SK-N-SH (cell line): ENCODE measurements around the gene TEX50. TPM values are rescaled to one million over a fixed set of nuclear protein-coding genes. Genes with fewer than 3 reads are reported as not detected.

ENCODE experiments used
- CTCF ChIA-PET: fragments of 300-600, 350-600 bp; formaldehyde crosslinking; extraction: SDS; loops from one replicate; lab custom pipeline; 2021; lab: Yijun Ruan, JAX
- POLR2A ChIA-PET: fragments of 350-600 bp; sonication (Branson Sonifier 250); formaldehyde crosslinking; extraction: SDS; loops from one replicate; lab custom pipeline; 2020; ENCODE audit warnings: antibody characterized with exemption, inconsistent platforms; lab: Yijun Ruan, JAX
- DNase-seq: peaks from one replicate; pipeline ENCODE4 v3.0.0; 2012
- H2AFZ ChIP-seq: fragments of 200-600 bp; sonication (generic); 2 replicates; pipeline ENCODE4 v1.8.1; 2016; ENCODE audit warnings: antibody characterized with exemption, mild to moderate bottlenecking, low read depth
- H3F3A ChIP-seq: fragments of 200-600 bp; sonication (generic); replicated peaks from 2 replicates; pipeline ENCODE3; 2016; ENCODE audit warnings: antibody characterized with exemption, mild to moderate bottlenecking; ENCODE audit not compliant: insufficient read depth
- H3K27ac ChIP-seq, 2 experiments: fragments of 200-500 bp in 1 of 2; fragments of 200-600 bp in 1 of 2; sonication (Bioruptor generic) in 1 of 2; sonication (generic), shearing (Covaris generic) in 1 of 2; 2 replicates each; pipeline versions ENCODE4 v1.5.1 to v1.6.1; 2014 to 2016; ENCODE audit warnings: low read depth in 2 of 2, inconsistent platforms in 1 of 2, low read length in 1 of 2, mild to moderate bottlenecking in 1 of 2, mixed read lengths in 1 of 2
- H3K27me3 ChIP-seq: fragments of 200-600 bp; sonication (generic), shearing (Covaris generic); 2 replicates; pipeline ENCODE4 v1.6.1; 2016; ENCODE audit warnings: mixed run types; ENCODE audit not compliant: insufficient read depth
- H3K36me3 ChIP-seq, 2 experiments: fragments of 200-500 bp in 1 of 2; fragments of 200-600 bp in 1 of 2; sonication (Bioruptor generic) in 1 of 2; sonication (generic) in 1 of 2; replicated peaks in 1 of 2; 2 replicates each; pipeline versions ENCODE3 to v1.5.1; 2014 to 2016; ENCODE audit warnings: low read length in 1 of 2, mild to moderate bottlenecking in 1 of 2; ENCODE audit not compliant: insufficient read depth in 2 of 2, control insufficient read depth in 1 of 2
- H3K4me1 ChIP-seq, 2 experiments: fragments of 200-500 bp in 1 of 2; fragments of 200-600 bp in 1 of 2; sonication (Bioruptor generic) in 1 of 2; sonication (generic), shearing (Covaris generic) in 1 of 2; 2 replicates each; pipeline versions ENCODE4 v1.5.1 to v1.6.1; 2014 to 2016; ENCODE audit warnings: low read depth in 1 of 2, low read length in 1 of 2, mixed run types in 1 of 2; ENCODE audit not compliant: insufficient read depth in 2 of 2, control insufficient read depth in 1 of 2
- H3K4me2 ChIP-seq: fragments of 200-600 bp; sonication (generic), shearing (Covaris generic); 2 replicates; pipeline ENCODE4 v1.6.1; 2017; ENCODE audit warnings: mixed run types
- H3K4me3 ChIP-seq, 2 experiments: fragments of 200-500 bp in 1 of 2; fragments of 200-600 bp in 1 of 2; sonication (Bioruptor generic) in 1 of 2; sonication (generic), shearing (Covaris generic) in 1 of 2; 2 replicates each; pipeline versions ENCODE4 v1.5.1 to v1.8.1; 2014 to 2016; ENCODE audit warnings: low read depth in 2 of 2, inconsistent platforms in 1 of 2, low read length in 1 of 2, mild to moderate bottlenecking in 1 of 2, mixed read lengths in 1 of 2, moderate library complexity in 1 of 2
- H3K79me2 ChIP-seq: fragments of 200-600 bp; sonication (generic); 2 replicates; pipeline ENCODE4 v1.8.1; 2017; ENCODE audit warnings: mild to moderate bottlenecking; ENCODE audit not compliant: insufficient read depth
- H3K9ac ChIP-seq: fragments of 200-600 bp; sonication (generic); 2 replicates; pipeline ENCODE4 v1.6.1; 2017; ENCODE audit warnings: mixed run types
- H3K9me2 ChIP-seq: fragments of 200-600 bp; sonication (generic); 2 replicates; pipeline ENCODE4 v1.6.1; 2017; ENCODE audit warnings: mixed run types
- H3K9me3 ChIP-seq: fragments of 200-600 bp; sonication (generic); 2 replicates; pipeline ENCODE4 v1.6.1; 2017; ENCODE audit warnings: mixed run types, mild to moderate bottlenecking, moderate library complexity
- H4K20me1 ChIP-seq: fragments of 200-600 bp; sonication (generic); 2 replicates; pipeline ENCODE4 v1.6.1; 2017; ENCODE audit warnings: mild to moderate bottlenecking, mixed run types; ENCODE audit not compliant: insufficient read depth
- CTCF ChIP-seq: fragments of 200-600 bp; sonication (generic); IDR thresholded peaks from 2 replicates; pipeline ENCODE4 v1.6.1; 2017; ENCODE audit warnings: antibody characterized with exemption, mild to moderate bottlenecking, moderate library complexity
- ELF1 ChIP-seq: IDR thresholded peaks from 2 replicates; pipeline ENCODE4 v1.4.0; 2012
- EP300 ChIP-seq, 2 experiments: IDR thresholded peaks; 2 replicates each; pipeline versions ENCODE4 v1.4.0 to v1.6.1; 2012; ENCODE audit warnings: borderline replicate concordance in 1 of 2, low read depth in 1 of 2, low read length in 1 of 2
- FOSL2 ChIP-seq: IDR thresholded peaks from 2 replicates; pipeline ENCODE4 v1.4.0; 2012; ENCODE audit warnings: low read depth, mild to moderate bottlenecking, moderate library complexity, borderline replicate concordance
- FOXJ3 ChIP-seq: sonication (generic); formaldehyde crosslinking; IDR thresholded peaks from 2 replicates; pipeline ENCODE4 v1.5.1; 2020; ENCODE audit warnings: mild to moderate bottlenecking, missing genetic modification reagents
- FOXM1 ChIP-seq: IDR thresholded peaks from 2 replicates; pipeline ENCODE4 v1.4.0; 2012; ENCODE audit warnings: low read depth, mild to moderate bottlenecking
- GABPA ChIP-seq: IDR thresholded peaks from 2 replicates; pipeline ENCODE4 v1.4.0; 2012; ENCODE audit warnings: low read depth, mild to moderate bottlenecking
- IRF3 ChIP-seq: fragments of 150-350 bp; IDR thresholded peaks from 2 replicates; pipeline ENCODE4 v1.6.1; 2016; ENCODE audit warnings: mild to moderate bottlenecking, low read depth, low read length
- MEF2A ChIP-seq: IDR thresholded peaks from 2 replicates; pipeline ENCODE4 v1.4.0; 2012; ENCODE audit warnings: low read depth, borderline replicate concordance
- MXI1 ChIP-seq: IDR thresholded peaks from 2 replicates; pipeline ENCODE4 v1.6.1; 2012; ENCODE audit warnings: mild to moderate bottlenecking, low read depth, low read length, improper control_type of control experiment
- NFIC ChIP-seq: IDR thresholded peaks from 2 replicates; pipeline ENCODE4 v1.4.0; 2012; ENCODE audit warnings: borderline replicate concordance
- NRF1 ChIP-seq: IDR thresholded peaks from 2 replicates; pipeline ENCODE4 v1.6.1; 2012; ENCODE audit warnings: low read depth, mild to moderate bottlenecking, low read length
- POLR2AphosphoS5 ChIP-seq: IDR thresholded peaks from 2 replicates; pipeline ENCODE4 v1.6.1; 2012; ENCODE audit warnings: low read depth, low read length
- RCOR1 ChIP-seq: fragments of 150-350 bp; IDR thresholded peaks from 2 replicates; pipeline ENCODE4 v1.6.1; 2017; ENCODE audit warnings: antibody characterized with exemption, low read length
- RXRA ChIP-seq: IDR thresholded peaks from 2 replicates; pipeline ENCODE4 v1.4.0; 2012; ENCODE audit warnings: low read depth, mild to moderate bottlenecking, borderline replicate concordance
- SIN3A ChIP-seq: IDR thresholded peaks from 2 replicates; pipeline ENCODE4 v1.6.1; 2012; ENCODE audit warnings: low read depth, mild to moderate bottlenecking, low read length, moderate library complexity, borderline replicate concordance
- TCF12 ChIP-seq: IDR thresholded peaks from 2 replicates; pipeline ENCODE4 v1.4.0; 2012
- USF1 ChIP-seq: IDR thresholded peaks from 2 replicates; pipeline ENCODE4 v1.4.0; 2012; ENCODE audit warnings: low read depth, borderline replicate concordance
- USF2 ChIP-seq: fragments of 150-350 bp; IDR thresholded peaks from 2 replicates; pipeline ENCODE4 v1.6.1; 2017; ENCODE audit warnings: antibody characterized with exemption, low read length, low read depth, borderline replicate concordance
- YY1 ChIP-seq: IDR thresholded peaks from 2 replicates; pipeline ENCODE4 v1.4.0; 2012; ENCODE audit warnings: low read depth, mild to moderate bottlenecking
- WGBS: methylation state at CpG from one replicate; pipeline ENCODE4 v1.1.6; 2017; ENCODE audit warnings: low lambda C conversion rate; 5-methylcytosine and 5-hydroxymethylcytosine counted together
- polyA plus RNA-seq, 3 experiments: library from polyadenylated mRNA; depleted of rRNA; stranded (reverse); fragments of >200 nt; gene quantifications; 2 replicates each; pipeline ENCODE4 v1.2.3, GENCODE V29; 2012

The TEX50 gene
- polyA plus RNA-seq, 1 of the 3 experiments (the other 2 are of a cell fraction): not detected

GRCh38 chr1:173638043-173639021 is 3.2 kb downstream of the TEX50 start:
- Histone ChIP-seq H3K27ac (no peak overlapping the region), H3K36me3 (peaks cover 0 to 3% of the 10 kb centered on the region in 2 experiments), H3K27me3 (no peaks in the 10 kb centered on the region), H3K4me2 (no peak overlapping the region), H4K20me1 (no peaks in the 10 kb centered on the region), H3K4me3 (no peak overlapping the region), H3F3A (no peaks in the 10 kb centered on the region), H3K4me1 (no peaks in the 10 kb centered on the region), H3K9me3 (no peaks in the 10 kb centered on the region), H3K79me2 (no peaks in the 10 kb centered on the region), H2AFZ (no peak overlapping the region), H3K9me2 (no peaks in the 10 kb centered on the region), H3K9ac (no peak overlapping the region)
- no peak for TF ChIP-seq POLR2AphosphoS5
- no peak for TF ChIP-seq RXRA
- TF ChIP-seq YY1: no peak
- no peak for TF ChIP-seq FOXM1
- no peak for TF ChIP-seq TCF12
- TF ChIP-seq IRF3: no peak
- no peak for TF ChIP-seq FOSL2
- no peak for TF ChIP-seq NFIC
- TF ChIP-seq EP300 (IDR thresholded peaks at IDR 0.05; ENCODE audit: borderline replicate concordance in 1 of 2, low read depth in 1 of 2, low read length in 1 of 2): no peak
- no peak for TF ChIP-seq USF1
- TF ChIP-seq RCOR1: no peak
- no peak for TF ChIP-seq USF2
- TF ChIP-seq GABPA: no peak
- CTCF ChIA-PET: no interaction called here
- POLR2A ChIA-PET: no interaction called here
- DNase-seq: no peak
- 67% methylated on average over 11 of the region's 12 CpGs for WGBS

GRCh38 chr1:173639102-173639501 is 4.0 kb downstream of the TEX50 start:
- 50% methylated on average over 2 of the region's 2 CpGs for WGBS
- ChIA-PET POLR2A (interaction anchor here (0.5 kb wide), 1 partner anchor 84 kb away, joined by 3 read pairs; no protein-coding TSS in a partner anchor), CTCF (no interaction called here)
- Histone ChIP-seq H3K9me3 (no peaks in the 10 kb centered on the region), H3F3A (no peaks in the 10 kb centered on the region), H3K4me1 (no peaks in the 10 kb centered on the region), H3K27ac (no peak overlapping the region), H3K9ac (no peak overlapping the region), H3K36me3 (peaks cover 0 to 5% of the 10 kb centered on the region in 2 experiments), H3K9me2 (no peaks in the 10 kb centered on the region), H3K27me3 (no peaks in the 10 kb centered on the region), H3K4me3 (no peak overlapping the region), H4K20me1 (no peaks in the 10 kb centered on the region), H3K4me2 (no peak overlapping the region), H3K79me2 (no peaks in the 10 kb centered on the region), H2AFZ (no peak overlapping the region)
- DNase-seq: no peak
- no peak for TF ChIP-seq MXI1
- no peak for TF ChIP-seq USF1
- no peak for TF ChIP-seq MEF2A
- no peak for TF ChIP-seq SIN3A
- no peak for TF ChIP-seq CTCF
- TF ChIP-seq NRF1: no peak
- TF ChIP-seq FOXJ3 (CRISPR knock-in tag): no peak
- no peak for TF ChIP-seq ELF1
- no peak for TF ChIP-seq POLR2AphosphoS5
